GM06990 (cell line): ENCODE results near the gene ADCY5.

Experiments used
- DNase-seq: peaks from one replicate; pipeline ENCODE4 v3.0.0-alpha.2; 2011; ENCODE audit not compliant: insufficient read length; ENCODE audit errors: extremely low read depth
- H3K27me3 ChIP-seq: replicated peaks from 2 replicates; pipeline ENCODE4 v1.6.0; 2011; ENCODE audit warnings: low read length; ENCODE audit not compliant: control insufficient read depth, insufficient read depth
- H3K36me3 ChIP-seq: 2 replicates; pipeline ENCODE4 v1.5.1; 2011; ENCODE audit warnings: low read length; ENCODE audit not compliant: control insufficient read depth, insufficient read depth
- H3K4me3 ChIP-seq: replicated peaks from 2 replicates; pipeline ENCODE4 v1.5.1; 2011; ENCODE audit warnings: low read depth, mild to moderate bottlenecking, control low read depth, low read length
- CTCF ChIP-seq: IDR thresholded peaks from 2 replicates; pipeline ENCODE4 v1.5.1; 2011; ENCODE audit warnings: low read length, control low read depth, mild to moderate bottlenecking, inconsistent platforms; ENCODE audit not compliant: insufficient read depth, poor library complexity, severe bottlenecking

Gene ADCY5

GRCh38 chr3:123314359-123315270 is 134.3 kb downstream of the ADCY5 start:
- H3K36me3 ChIP-seq = no peaks in the 10 kb centered on the region
- TF ChIP-seq CTCF = no peak
- H3K27me3 ChIP-seq = peaks cover 3% of the 10 kb centered on the region
- no peak overlapping the region for H3K4me3 ChIP-seq
- no peak for DNase-seq

GRCh38 chr3:123313889-123314288 is 135.0 kb downstream of the ADCY5 start:
- DNase-seq = no peak
- no peak for TF ChIP-seq CTCF
- Histone ChIP-seq H3K27me3 (peaks cover 3% of the 10 kb centered on the region), H3K4me3 (no peak overlapping the region), H3K36me3 (no peaks in the 10 kb centered on the region)

GRCh38 chr3:123312331-123313265 is 136.3 kb downstream of the ADCY5 start:
- DNase-seq = no peak
- peaks cover 1% of the 10 kb centered on the region for H3K27me3 ChIP-seq
- TF ChIP-seq CTCF = no peak

GRCh38 chr3:123311201-123311600 is 137.7 kb downstream of the ADCY5 start:
- no peak overlapping the region for H3K4me3 ChIP-seq
- no peak for DNase-seq
- peaks cover 1% of the 10 kb centered on the region for H3K27me3 ChIP-seq
- H3K36me3 ChIP-seq = no peaks in the 10 kb centered on the region
- no peak for TF ChIP-seq CTCF

More at GRCh38 chr3:123312331-123313265, 136.3 kb downstream of the ADCY5 start:
- H3K36me3 ChIP-seq = no peaks in the 10 kb centered on the region
- H3K4me3 ChIP-seq = no peak overlapping the region

- Histone ChIP-seq H3K4me3 (no peak overlapping the region), H3K36me3 (no peaks in the 10 kb centered on the region), H3K27me3 (peaks cover 1% of the 10 kb centered on the region)
- TF ChIP-seq CTCF = no peak
- DNase-seq = no peak
Observed at GRCh38 chr3:123310741-123311140, 138.1 kb downstream of the ADCY5 start.
